CD14-positive monocyte (primary cell): ENCODE data around the gene CCDC9B. TPM values are rescaled to one million over a fixed set of nuclear protein-coding genes. Genes with fewer than 3 reads are reported as not detected.
A peak's percentile ranks its signal among the peaks of the same experiment; 100 is the strongest.

Source experiments
- DNase-seq, 3 donors: peaks; one replicate each; pipeline ENCODE4 v3.0.0-alpha.2; 2011 to 2022
- H2AFZ ChIP-seq: 2 replicates; pipeline ENCODE4 v1.6.0; 2012; ENCODE audit warnings: mild to moderate bottlenecking, low read depth, low read length, inconsistent platforms; ENCODE audit not compliant: insufficient read depth, poor library complexity, severe bottlenecking
- H3K27ac ChIP-seq, 2 donors: 1 replicate in 1 of 2; 2 replicates in 1 of 2; pipeline ENCODE4 v1.5.1; 2012 to 2013; ENCODE audit warnings: low read length in 2 of 2, control low read depth in 1 of 2, inconsistent platforms in 1 of 2, low read depth in 1 of 2, mild to moderate bottlenecking in 1 of 2
- H3K27me3 ChIP-seq, 2 donors: one replicate each; pipeline versions ENCODE4 v1.6.0 to v1.6.1; 2011 to 2013; ENCODE audit warnings: low read length in 2 of 2; ENCODE audit not compliant: control insufficient read depth in 2 of 2, insufficient read depth in 2 of 2
- H3K36me3 ChIP-seq, 2 donors: replicated peaks in 1 of 2; 1 replicate in 1 of 2; 2 replicates in 1 of 2; pipeline versions ENCODE4 v1.5.1 to v1.6.1; 2012 to 2013; ENCODE audit warnings: low read length in 2 of 2, control low read depth in 1 of 2, inconsistent platforms in 1 of 2, mild to moderate bottlenecking in 1 of 2; ENCODE audit not compliant: insufficient read depth in 2 of 2, control insufficient read depth in 1 of 2
- H3K4me1 ChIP-seq, 2 donors: 1 replicate in 1 of 2; 2 replicates in 1 of 2; pipeline versions ENCODE4 v1.5.1 to v1.6.1; 2012 to 2013; ENCODE audit warnings: low read length in 2 of 2, control low read depth in 1 of 2, inconsistent platforms in 1 of 2, mild to moderate bottlenecking in 1 of 2, moderate library complexity in 1 of 2; ENCODE audit not compliant: insufficient read depth in 2 of 2, control insufficient read depth in 1 of 2
- H3K4me2 ChIP-seq: replicated peaks from 2 replicates; pipeline ENCODE3; 2012; ENCODE audit warnings: low read length, moderate library complexity, mild to moderate bottlenecking; ENCODE audit not compliant: poor library complexity, severe bottlenecking; ENCODE audit errors: extremely low read depth
- H3K4me3 ChIP-seq, 3 experiments: fragments of 200-600 bp in 1 of 3; sonication (generic) in 1 of 3; replicated peaks in 1 of 3; 1 replicate in 2 of 3; 2 replicates in 1 of 3; pipeline ENCODE4 v1.5.1; 2011 to 2013; ENCODE audit warnings: low read length in 3 of 3, mild to moderate bottlenecking in 3 of 3, control low read depth in 2 of 3, low read depth in 2 of 3, inconsistent platforms in 1 of 3, moderate library complexity in 1 of 3
- H3K79me2 ChIP-seq: 2 replicates; pipeline ENCODE4 v1.6.0; 2012; ENCODE audit warnings: mild to moderate bottlenecking, control low read depth, inconsistent platforms, low read length, moderate library complexity; ENCODE audit not compliant: insufficient read depth
- H3K9ac ChIP-seq: 2 replicates; pipeline ENCODE4 v1.6.0; 2017; ENCODE audit warnings: low read length, mild to moderate bottlenecking; ENCODE audit not compliant: insufficient read depth, poor library complexity, severe bottlenecking
- H3K9me3 ChIP-seq, 2 donors: replicated peaks in 1 of 2; 1 replicate in 1 of 2; 2 replicates in 1 of 2; pipeline versions ENCODE4 v1.5.1 to v1.6.1; 2012 to 2013; ENCODE audit warnings: low read length in 2 of 2, control low read depth in 1 of 2; ENCODE audit not compliant: control insufficient read depth in 1 of 2, insufficient read depth in 1 of 2
- H4K20me1 ChIP-seq: 2 replicates; pipeline ENCODE4 v1.6.0; 2012; ENCODE audit warnings: mild to moderate bottlenecking, low read length, control low read depth, moderate library complexity; ENCODE audit not compliant: insufficient read depth
- H3K27ac Mint-ChIP-seq, 7 donors: one replicate each; pipeline ENCODE4 v1.8.0; 2020; ENCODE audit warnings: mild to moderate bottlenecking in 7 of 7, mixed read lengths in 7 of 7, moderate library complexity in 6 of 7, inconsistent platforms in 2 of 7
- H3K27me3 Mint-ChIP-seq, 3 donors: one replicate each; pipeline ENCODE4 v1.8.0; 2021 to 2022; ENCODE audit warnings: low read depth in 3 of 3, mild to moderate bottlenecking in 3 of 3, mixed read lengths in 3 of 3, moderate library complexity in 3 of 3, inconsistent platforms in 1 of 3
- H3K36me3 Mint-ChIP-seq, 2 donors: one replicate each; pipeline ENCODE4 v1.8.0; 2020; ENCODE audit warnings: mixed read lengths in 2 of 2, inconsistent platforms in 1 of 2, mild to moderate bottlenecking in 1 of 2
- H3K4me1 Mint-ChIP-seq: one replicate; pipeline ENCODE4 v1.8.0; 2020; ENCODE audit warnings: mild to moderate bottlenecking, mixed read lengths
- H3K4me3 Mint-ChIP-seq, 2 donors: one replicate each; pipeline ENCODE4 v1.8.0; 2020; ENCODE audit warnings: mild to moderate bottlenecking in 2 of 2, mixed read lengths in 2 of 2, moderate library complexity in 1 of 2
- H3K9me3 Mint-ChIP-seq, 7 donors: one replicate each; pipeline ENCODE4 v1.8.0; 2020 to 2022; ENCODE audit warnings: mixed read lengths in 7 of 7, mild to moderate bottlenecking in 6 of 7, moderate library complexity in 6 of 7, inconsistent platforms in 2 of 7
- CTCF ChIP-seq: fragments of 200-600 bp; IDR thresholded peaks from one replicate; pipeline ENCODE4 v1.8.0; 2022; ENCODE audit warnings: antibody characterized with exemption, mild to moderate bottlenecking
- WGBS: methylation state at CpG from one replicate; pipeline ENCODE4 v1.1.5; 2013; ENCODE audit warnings: missing lambda C conversion rate; ENCODE audit not compliant: insufficient coverage; 5-methylcytosine and 5-hydroxymethylcytosine counted together
- intact Hi-C, 2 donors: fragments of 100-400 bp; cut with micrococcal nuclease; formaldehyde crosslinking; loops; one replicate each; pipeline versions ENCODE4 v1.15.0 to v1.15.1; 2023
- polyA plus RNA-seq, 3 donors: library from polyadenylated mRNA; depleted of rRNA in 1 of 3; unstranded in 2 of 3; stranded (reverse) in 1 of 3; fragments of 300-500 nt in 2 of 3; fragments of >200 nt in 1 of 3; fragmentation: Illumina TruSeq in 2 of 3; gene quantifications; 1 replicate in 2 of 3; 2 replicates in 1 of 3; pipeline ENCODE4 v1.2.3, GENCODE V29; 2012 to 2021

Gene CCDC9B
- polyA plus RNA-seq, 3 donors: 0.13 to 2.2 (median 0.39) TPM

- no peaks in the 10 kb centered on the region for H3K79me2 ChIP-seq
- no peaks in the 10 kb centered on the region for H3K9me3 ChIP-seq
- H3K27me3 ChIP-seq: no peaks in the 10 kb centered on the region
- intact Hi-C loops: loop anchor here in 1 of 2 donors (5.0 kb wide), 1 partner anchor 82 kb away; no protein-coding TSS in a partner anchor
- H3K4me3 ChIP-seq: peak overlapping the region in 1 of 3 experiments; percentile 35
- H3K4me1 Mint-ChIP-seq: peaks cover 65% of the 10 kb centered on the region
- peaks cover 70 to 88% of the 10 kb centered on the region in 2 donors for H3K4me1 ChIP-seq
- no peaks in the 10 kb centered on the region for H4K20me1 ChIP-seq
- TF ChIP-seq CTCF: no peak
- H3K27ac ChIP-seq: peak overlapping the region; percentile 46 to 64
- no peaks in the 10 kb centered on the region for H3K36me3 ChIP-seq
- H3K9me3 Mint-ChIP-seq: peaks cover 0 to 2% (median 0%) of the 10 kb centered on the region in 7 donors
- 89% methylated on average over 9 of the region's 14 CpGs for WGBS
- H3K4me2 ChIP-seq: peak overlapping the region; percentile 44
- peak overlapping the region; percentile 57 to 63 for H3K4me3 Mint-ChIP-seq
- DNase-seq: peak in 2 of 3 donors; percentile 44 to 49
- H2AFZ ChIP-seq: peak overlapping the region; percentile 69
- peak overlapping the region; percentile 80 to 91 (median 85) for H3K27ac Mint-ChIP-seq
- peaks cover 0 to 8% (median 2%) of the 10 kb centered on the region in 3 donors for H3K27me3 Mint-ChIP-seq
- no peaks in the 10 kb centered on the region for H3K36me3 Mint-ChIP-seq
- peak overlapping the region; percentile 49 for H3K9ac ChIP-seq
Measured at GRCh38 chr15:40340038-40340739, 550 bp downstream of the CCDC9B start.

GRCh38 chr15:40339621-40339945 is 1.2 kb downstream of the CCDC9B start:
- peak overlapping the region; percentile 49 for H3K9ac ChIP-seq
- H3K4me2 ChIP-seq: no peak overlapping the region
- Mint-ChIP-seq H3K9me3 (peaks cover 0 to 2% (median 0%) of the 10 kb centered on the region in 7 donors), H3K4me3 (no peak overlapping the region), H3K36me3 (no peaks in the 10 kb centered on the region), H3K27ac (peak overlapping the region in 4 of 7 donors; percentile 48 to 84 (median 77)), H3K4me1 (peaks cover 69% of the 10 kb centered on the region), H3K27me3 (peaks cover 0 to 8% (median 2%) of the 10 kb centered on the region in 3 donors)
- peaks cover 76 to 89% of the 10 kb centered on the region in 2 donors for H3K4me1 ChIP-seq
- H3K36me3 ChIP-seq: no peaks in the 10 kb centered on the region
- no peak overlapping the region for H2AFZ ChIP-seq
- no peaks in the 10 kb centered on the region for H3K9me3 ChIP-seq
- H4K20me1 ChIP-seq: no peaks in the 10 kb centered on the region
- no peaks in the 10 kb centered on the region for H3K79me2 ChIP-seq
- H3K27me3 ChIP-seq: no peaks in the 10 kb centered on the region
- TF ChIP-seq CTCF: no peak
- intact Hi-C loops: loop anchor here (2.0 to 5.0 kb wide), 3 partner anchors 15 to 62 kb away; partner anchors contain the start of gene ANKRD63 (in 1 of the 2)
- peak overlapping the region in 1 of 2 donors; percentile 64 for H3K27ac ChIP-seq
- WGBS: 92% methylated on average over 7 of the region's 7 CpGs
- no peak overlapping the region for H3K4me3 ChIP-seq
- no peak for DNase-seq
